ENCODE data around the gene CASTOR1.

The CASTOR1 gene

GRCh38 chr22:30318799-30319419 lies 29.6 kb upstream of the CASTOR1 start:
- no peak for DNase-seq

GRCh38 chr22:30317778-30318177 lies 28.5 kb upstream of the CASTOR1 start:
- DNase-seq, result no peak

GRCh38 chr22:30315962-30316576 lies 26.8 kb upstream of the CASTOR1 start:
- DNase-seq, result no peak

- DNase-seq, result peak; percentile 63
Measured at GRCh38 chr22:30314915-30315314, 25.6 kb upstream of the CASTOR1 start.

- no peak for DNase-seq
Measured at GRCh38 chr22:30313527-30314363, 24.4 kb upstream of the CASTOR1 start.

- no peak for DNase-seq
Measured at GRCh38 chr22:30312053-30312452, 22.7 kb upstream of the CASTOR1 start.

GRCh38 chr22:30310881-30311771 lies 21.8 kb upstream of the CASTOR1 start:
- no peak for DNase-seq

- peak; percentile 58 for DNase-seq
Measured at GRCh38 chr22:30309951-30310741, 20.8 kb upstream of the CASTOR1 start.

GRCh38 chr22:30308518-30309230 lies 19.4 kb upstream of the CASTOR1 start:
- DNase-seq, result peak; percentile 61

- DNase-seq, result no peak
Measured at GRCh38 chr22:30308093-30308492, 18.8 kb upstream of the CASTOR1 start.

GRCh38 chr22:30307041-30307574 lies 17.8 kb upstream of the CASTOR1 start:
- no peak for DNase-seq

- no peak for DNase-seq
Measured at GRCh38 chr22:30306627-30307011, 17.3 kb upstream of the CASTOR1 start.

- DNase-seq, result peak; percentile 80
Measured at GRCh38 chr22:30305906-30306626, 16.8 kb upstream of the CASTOR1 start.

GRCh38 chr22:30305519-30305905 lies 16.2 kb upstream of the CASTOR1 start:
- DNase-seq, result peak; percentile 76

- DNase-seq, result no peak
Measured at GRCh38 chr22:30304495-30305244, 15.4 kb upstream of the CASTOR1 start.

- DNase-seq, result no peak
Measured at GRCh38 chr22:30302810-30303138, 13.5 kb upstream of the CASTOR1 start.

GRCh38 chr22:30301995-30302809 lies 12.9 kb upstream of the CASTOR1 start:
- DNase-seq, result no peak

- DNase-seq, result no peak
Measured at GRCh38 chr22:30299322-30299721, 10.0 kb upstream of the CASTOR1 start.
